ENCODE measurements around the gene RIPOR2. TPM values are rescaled to one million over a fixed set of nuclear protein-coding genes. Genes with fewer than 3 reads are reported as not detected.

Gene RIPOR2
- total and polyA plus RNA-seq, 2 donors (not counting 3 experiments of a cell fraction or from before 2014, with no cell fraction given) = 0.10 TPM; not detected in 1

DNA sequence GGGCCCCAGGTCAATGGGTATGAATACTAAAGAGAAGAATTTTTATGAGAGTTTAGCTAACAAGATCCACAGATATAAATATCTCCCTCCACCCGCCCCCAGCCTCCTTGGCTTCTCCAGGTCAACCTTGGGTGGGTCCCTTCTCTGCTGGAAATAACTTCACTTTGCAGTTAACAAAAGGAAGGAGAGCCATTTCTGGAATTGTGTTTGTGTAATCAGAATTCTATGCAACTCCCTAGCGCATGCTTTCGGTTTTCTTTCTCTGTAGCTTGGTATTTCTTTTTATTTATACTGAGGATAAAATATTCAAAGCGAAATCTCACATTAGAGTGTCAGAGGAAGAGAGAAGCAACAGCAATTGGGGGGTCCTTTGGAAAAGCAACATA, 27.1 kb downstream of the RIPOR2 start:
- BruUV-seq (replicated peaks) = no TSS peak
- Histone ChIP-seq H3K27ac (ENCODE audit: insufficient read depth, low read depth, low read length) (no peak overlapping the region), H3K4me1 (ENCODE audit: control insufficient read depth, extremely low read depth, insufficient read depth, low read length) (peaks cover 3% of the 10 kb centered on the region), H3K9me3 (replicated peaks; ENCODE audit: control insufficient read depth, insufficient read depth, low read length) (no peaks in the 10 kb centered on the region), H3K4me2 (ENCODE audit: insufficient read depth, low read length) (no peak overlapping the region), H2AFZ (ENCODE audit: low read depth, low read length) (no peak overlapping the region), H3K27me3 (ENCODE audit: control insufficient read depth in 2 of 2, insufficient read depth in 2 of 2, low read length in 2 of 2) (peaks cover 49 to 50% of the 10 kb centered on the region in 2 experiments), H4K20me1 (replicated peaks; ENCODE audit: control insufficient read depth, extremely low read depth, insufficient read depth, low read length) (no peaks in the 10 kb centered on the region), H3K9ac (replicated peaks; ENCODE audit: extremely low read depth, insufficient read depth, low read length) (no peak overlapping the region), H3K4me3 (replicated peaks in 1 of 3; ENCODE audit: insufficient read depth in 1 of 3, low read depth in 1 of 3, low read length in 3 of 3) (no peak overlapping the region), H3K79me2 (ENCODE audit: control insufficient read depth, insufficient read depth, low read length) (no peaks in the 10 kb centered on the region), H3K36me3 (ENCODE audit: control insufficient read depth in 2 of 2, extremely low read depth in 1 of 2, insufficient read depth in 2 of 2, low read length in 2 of 2) (no peaks in the 10 kb centered on the region), H3K9me1 (replicated peaks; ENCODE audit: control insufficient read depth, extremely low read depth, insufficient read depth, low read length) (no peaks in the 10 kb centered on the region)
- intact Hi-C loops (cut with micrococcal nuclease) = no loop called here
- FAIRE-seq (no peak), DNase-seq (ENCODE audit: low read depth, low spot score) (no peak)
- ChIA-PET CTCF (interaction anchor here (1.7 kb wide), 1 partner anchor 9 kb away, joined by 6 read pairs; no protein-coding TSS in a partner anchor), POLR2A (no interaction called here)
- TF ChIP-seq JUN (IDR thresholded peaks at IDR 0.05; ENCODE audit: borderline replicate concordance, insufficient read depth, insufficient read length, low read depth) = no peak
- TF ChIP-seq POLR2A (IDR thresholded peaks at IDR 0.05; ENCODE audit: low read depth, low read length) = no peak
- TF ChIP-seq MYC (IDR thresholded peaks at IDR 0.05; ENCODE audit: low read depth, low read length) = no peak
- no peak for TF ChIP-seq EZH2 (IDR thresholded peaks at IDR 0.05; ENCODE audit: borderline replicate concordance, low read depth, low read length, severe bottlenecking)
- TF ChIP-seq, protein P1, sequence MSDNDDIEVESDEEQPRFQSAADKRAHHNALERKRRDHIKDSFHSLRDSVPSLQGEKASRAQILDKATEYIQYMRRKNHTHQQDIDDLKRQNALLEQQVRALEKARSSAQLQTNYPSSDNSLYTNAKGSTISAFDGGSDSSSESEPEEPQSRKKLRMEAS (IDR thresholded peaks at IDR 0.05; ENCODE audit: insufficient read depth, insufficient read length) = no peak
- TF ChIP-seq, protein P2, sequence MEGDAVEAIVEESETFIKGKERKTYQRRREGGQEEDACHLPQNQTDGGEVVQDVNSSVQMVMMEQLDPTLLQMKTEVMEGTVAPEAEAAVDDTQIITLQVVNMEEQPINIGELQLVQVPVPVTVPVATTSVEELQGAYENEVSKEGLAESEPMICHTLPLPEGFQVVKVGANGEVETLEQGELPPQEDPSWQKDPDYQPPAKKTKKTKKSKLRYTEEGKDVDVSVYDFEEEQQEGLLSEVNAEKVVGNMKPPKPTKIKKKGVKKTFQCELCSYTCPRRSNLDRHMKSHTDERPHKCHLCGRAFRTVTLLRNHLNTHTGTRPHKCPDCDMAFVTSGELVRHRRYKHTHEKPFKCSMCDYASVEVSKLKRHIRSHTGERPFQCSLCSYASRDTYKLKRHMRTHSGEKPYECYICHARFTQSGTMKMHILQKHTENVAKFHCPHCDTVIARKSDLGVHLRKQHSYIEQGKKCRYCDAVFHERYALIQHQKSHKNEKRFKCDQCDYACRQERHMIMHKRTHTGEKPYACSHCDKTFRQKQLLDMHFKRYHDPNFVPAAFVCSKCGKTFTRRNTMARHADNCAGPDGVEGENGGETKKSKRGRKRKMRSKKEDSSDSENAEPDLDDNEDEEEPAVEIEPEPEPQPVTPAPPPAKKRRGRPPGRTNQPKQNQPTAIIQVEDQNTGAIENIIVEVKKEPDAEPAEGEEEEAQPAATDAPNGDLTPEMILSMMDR (IDR thresholded peaks at IDR 0.05; ENCODE audit: extremely low read depth in 1 of 2, insufficient read depth in 1 of 2, low read depth in 1 of 2, low read length in 2 of 2) = no peak
- TF ChIP-seq FOS (IDR thresholded peaks at IDR 0.05; ENCODE audit: borderline replicate concordance, insufficient read depth, low read length) = no peak
- no peak for TF ChIP-seq POLR2AphosphoS5 (IDR thresholded peaks at IDR 0.05; ENCODE audit: insufficient read depth, low read depth, low read length)
- dilution Hi-C loops (cut with MboI; ENCODE audit: extremely low pct_ligation_motif_present, low sequenced_read_pairs) = no loop called here

All from endothelial cell of umbilical vein (primary cell).